Head of caudate nucleus (tissue), 42 donors: ENCODE measurements around the gene KAT2B.
"Not testable (repeated sequence)": the region's sequence is repeated elsewhere in the genome, so short reads cannot be mapped to it uniquely, and the experiment has no call there.

Source experiments
- DNase-seq, 42 donors: peaks; one replicate each; pipeline versions ENCODE4 v3.0.0 to v3.0.0-alpha.2; 2020 to 2021; ENCODE audit warnings: mixed read lengths in 7 of 42
- intact Hi-C: fragments of 100-400 bp; cut with DNase I; formaldehyde crosslinking; loops from one replicate; pipeline ENCODE4 v1.15.0; 2022

Gene KAT2B

GRCh38 chr3:20039765-20040547 is at the start of gene KAT2B:
TSS of gene KAT2B (plus strand) at chr3:20040446. CDS start at chr3:20040478, 32 bp downstream.
- intact Hi-C loops = loop anchor here (5.0 to 10.0 kb wide), 2 partner anchors 93 to 145 kb away; partner anchors contain the start of genes RAB5A and SGO1
- peak; percentile 68 to 94 (median 86) for DNase-seq

- intact Hi-C loops = no loop called here
- DNase-seq = no peak
Observed at GRCh38 chr3:19994796-19995195, 45.5 kb upstream of the KAT2B start.

DNA sequence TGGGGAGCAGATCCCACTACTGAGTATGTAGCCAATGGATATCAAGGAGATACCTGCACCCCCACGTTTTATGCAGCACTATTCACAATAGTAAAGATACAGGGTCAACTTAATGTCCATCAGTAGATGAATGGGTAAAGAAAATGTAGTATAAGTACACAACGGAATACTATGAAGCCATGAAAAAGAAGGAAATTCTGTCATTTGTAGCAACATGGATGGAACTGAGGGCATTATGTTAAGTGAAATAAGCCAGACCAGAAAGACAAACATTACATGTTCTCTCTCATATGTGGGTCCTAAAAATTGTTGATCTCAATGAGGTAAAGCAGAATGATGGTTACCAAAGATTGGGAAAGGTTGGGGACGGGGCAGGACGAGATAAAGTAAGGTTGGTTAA is 42.7 kb upstream of the KAT2B start:
- intact Hi-C loops = no loop called here
- DNase-seq = no peak

GRCh38 chr3:20001932-20002331 is 38.3 kb upstream of the KAT2B start:
- intact Hi-C loops = no loop called here
- no peak for DNase-seq

DNA sequence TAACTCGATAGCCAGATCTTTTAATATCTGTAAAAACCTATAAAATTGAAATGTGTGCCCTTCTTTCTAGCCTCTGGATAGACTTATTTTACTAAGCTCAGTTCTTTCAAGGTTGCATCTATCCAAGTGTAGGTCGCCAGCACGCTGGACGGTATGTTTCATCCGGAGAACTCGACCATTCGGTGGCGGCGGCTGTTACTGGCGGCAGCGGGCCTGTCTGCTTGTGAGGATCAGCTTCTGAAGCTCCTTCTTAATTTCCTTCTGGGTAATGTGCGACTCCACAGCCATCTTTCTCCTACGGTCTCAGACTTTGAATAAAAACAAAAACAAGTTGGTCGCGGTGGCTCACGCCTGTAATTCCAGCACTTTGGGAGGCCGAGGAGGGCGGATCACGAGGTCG is 32.3 kb upstream of the KAT2B start:
- intact Hi-C loops = no loop called here
- no peak for DNase-seq

DNA sequence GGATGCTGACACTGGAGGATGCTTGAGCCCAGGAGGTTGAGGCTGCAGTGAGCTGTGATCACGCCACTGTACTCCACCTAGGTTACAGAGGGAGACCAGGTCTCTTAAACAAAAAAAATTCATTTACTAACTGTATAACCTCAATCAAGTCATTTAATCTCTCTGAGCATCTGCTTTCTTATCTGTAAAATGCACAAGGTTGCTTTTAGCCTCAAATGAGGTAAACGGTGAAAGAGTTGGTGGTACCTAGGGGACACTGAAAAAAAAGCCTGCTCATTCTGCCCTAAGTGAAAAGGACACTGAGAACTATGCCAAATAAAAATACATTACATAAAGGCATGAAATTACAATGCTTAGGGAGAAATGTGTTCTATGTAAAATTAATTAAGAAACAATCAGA is 31.6 kb upstream of the KAT2B start:
- no peak for DNase-seq
- intact Hi-C loops = no loop called here

DNA sequence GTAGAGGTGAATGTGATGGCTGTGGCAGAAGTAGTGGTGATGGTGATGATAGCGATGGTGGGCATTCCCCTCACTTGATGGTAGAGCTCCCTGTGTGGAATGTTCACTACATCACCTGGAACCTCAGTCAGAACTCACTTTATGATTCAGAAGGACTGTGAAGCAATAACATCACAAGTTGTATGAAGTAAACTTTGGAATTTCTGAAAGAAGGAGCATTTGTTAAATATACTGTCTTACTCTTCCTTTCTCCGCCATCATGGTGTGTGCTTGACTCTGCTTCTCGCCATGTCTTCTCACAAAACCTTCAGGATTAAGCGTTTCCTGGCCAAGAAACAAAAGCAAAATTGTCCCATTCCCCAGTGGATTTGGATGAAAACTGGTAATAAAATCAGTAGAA is 28.1 kb upstream of the KAT2B start, which contains the start of gene PP2D1:
Gene PP2D1, minus strand, starts transcription at position 101 of the 400 bp plus-strand sequence. CDS start 192 bp downstream, outside the sequence.
- intact Hi-C loops = no loop called here

DNA sequence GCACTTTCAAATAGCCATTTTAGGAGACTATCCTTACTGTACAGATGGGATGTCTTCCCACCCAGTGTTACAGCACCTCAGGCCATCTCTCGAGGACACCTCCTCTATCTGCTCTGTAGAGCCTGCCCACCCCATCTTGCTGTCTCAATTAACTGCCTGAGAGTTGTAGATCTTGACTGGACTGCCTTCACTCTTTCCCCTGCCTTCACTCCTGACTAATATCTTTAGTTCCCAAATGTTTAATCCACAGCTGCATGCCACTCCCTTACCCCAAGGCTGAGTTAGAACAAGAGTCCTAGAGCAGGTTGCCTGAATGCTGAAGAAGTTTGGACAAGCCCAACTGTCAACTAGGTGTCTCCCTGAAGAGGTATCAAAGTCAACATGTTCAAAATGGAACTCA is 26.9 kb upstream of the KAT2B start:
- intact Hi-C loops = no loop called here
- DNase-seq = no peak

More for the DNA sequence above, 28.1 kb upstream of the KAT2B start, which contains the start of gene PP2D1:
- DNase-seq = no peak

DNA sequence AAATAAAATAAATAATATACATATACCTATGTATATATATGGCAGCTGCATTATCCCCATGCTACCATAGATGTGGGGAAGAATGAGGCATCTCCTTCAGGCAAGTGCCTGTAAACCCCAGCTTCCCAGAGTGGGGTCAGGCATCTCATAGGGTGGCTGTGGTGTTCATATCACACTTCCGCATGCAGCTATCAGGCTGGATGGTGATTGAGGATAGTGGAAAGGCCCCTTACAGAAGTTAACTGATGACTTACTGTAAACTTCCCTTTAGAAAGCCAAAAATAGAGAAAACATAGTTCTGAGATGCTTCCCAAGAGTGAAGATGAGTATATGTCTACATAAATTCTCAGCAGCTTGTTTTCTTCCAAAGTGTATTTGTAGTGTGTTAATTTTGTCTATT is 24.7 kb upstream of the KAT2B start:
- DNase-seq = no peak
- intact Hi-C loops = no loop called here

- intact Hi-C loops, DNase-seq: not testable (repeated sequence)
Observed at GRCh38 chr3:20016076-20016475, 24.2 kb upstream of the KAT2B start.

GRCh38 chr3:20022954-20023622 is 17.2 kb upstream of the KAT2B start:
- intact Hi-C loops = no loop called here
- no peak for DNase-seq

DNA sequence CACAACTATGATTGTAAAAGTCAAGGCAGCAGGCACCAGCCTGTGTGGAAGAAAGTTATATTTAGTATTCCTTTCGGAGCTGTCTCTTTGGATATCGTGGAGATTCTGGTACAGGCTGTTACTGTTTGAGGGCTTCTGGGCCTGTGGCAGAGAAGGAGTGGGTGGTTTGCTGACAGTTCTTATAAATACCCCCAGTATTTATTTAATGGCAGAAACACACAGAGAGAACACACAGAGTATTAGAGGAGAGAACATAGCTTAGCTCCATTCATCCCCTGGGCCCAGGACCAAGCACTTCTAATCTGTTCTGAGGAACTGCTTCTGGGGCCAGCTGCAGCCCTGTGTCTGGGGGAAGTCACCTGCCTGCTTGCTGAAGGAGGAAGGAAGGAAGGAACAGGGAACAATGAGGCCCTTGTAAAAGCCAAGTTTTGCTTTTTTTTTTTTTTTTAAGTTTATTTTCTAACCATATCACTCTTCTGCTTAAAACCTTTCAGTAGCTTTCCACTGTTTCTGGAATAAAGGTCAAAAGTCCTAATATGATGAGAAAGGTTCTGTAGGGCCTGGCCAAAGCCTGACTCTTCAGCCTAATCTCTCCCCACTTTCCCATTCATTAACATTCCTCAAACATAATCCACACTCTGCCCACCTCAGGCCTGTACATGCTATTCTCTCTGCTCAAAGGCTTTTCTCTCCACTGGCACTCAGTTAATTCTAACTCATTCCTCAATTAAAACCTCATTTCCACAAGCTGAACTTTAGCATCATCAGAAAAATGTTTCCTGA is 16.4 kb upstream of the KAT2B start:
- intact Hi-C loops = no loop called here
- DNase-seq = peak in 39 of 42 donors; percentile 19 to 73 (median 45)

- no peak for DNase-seq
- intact Hi-C loops = no loop called here
Observed at GRCh38 chr3:20027136-20027535, 13.1 kb upstream of the KAT2B start.

DNA sequence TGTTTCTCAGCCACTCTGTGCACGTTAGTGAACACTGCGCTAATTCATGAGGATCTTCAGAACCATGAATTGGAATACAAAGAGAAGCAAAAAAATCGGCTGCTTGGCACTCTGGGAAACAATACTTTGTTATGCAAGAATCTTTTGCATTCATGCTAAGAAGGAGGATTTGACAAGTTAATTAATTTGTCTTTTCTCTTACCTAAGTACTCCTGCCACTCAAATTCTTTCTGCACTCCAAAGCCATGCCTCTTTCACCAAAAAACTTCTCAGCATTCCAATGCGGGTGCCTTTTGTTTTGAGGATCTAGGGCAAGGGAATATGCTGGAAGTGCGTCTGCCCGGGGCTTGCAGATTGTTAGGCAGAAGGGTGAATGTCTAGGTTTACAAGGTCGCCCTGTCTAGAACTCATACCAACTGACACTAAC is 11.3 kb upstream of the KAT2B start:
- intact Hi-C loops = no loop called here
- peak in 17 of 42 donors; percentile 6 to 64 (median 35) for DNase-seq

DNA sequence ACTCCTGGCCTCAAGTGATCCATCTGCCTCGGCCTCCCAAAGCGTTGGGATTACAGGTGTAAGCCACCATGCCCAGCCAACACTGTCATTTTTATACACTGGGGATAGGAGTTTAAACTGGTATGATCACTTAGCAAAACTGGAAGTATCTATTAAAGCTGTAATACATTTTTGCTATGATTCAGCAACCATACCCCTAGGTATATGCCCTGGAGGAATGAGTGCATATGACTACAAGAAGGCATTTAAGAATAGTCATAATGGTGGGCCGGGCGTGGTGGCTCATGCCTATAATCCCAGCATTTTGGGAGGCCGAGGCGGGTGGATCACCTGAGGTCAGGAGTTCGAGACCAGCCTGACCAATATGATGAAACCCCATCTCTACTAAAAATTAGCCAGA is 8.3 kb upstream of the KAT2B start:
- DNase-seq, intact Hi-C loops: not testable (repeated sequence)

DNA sequence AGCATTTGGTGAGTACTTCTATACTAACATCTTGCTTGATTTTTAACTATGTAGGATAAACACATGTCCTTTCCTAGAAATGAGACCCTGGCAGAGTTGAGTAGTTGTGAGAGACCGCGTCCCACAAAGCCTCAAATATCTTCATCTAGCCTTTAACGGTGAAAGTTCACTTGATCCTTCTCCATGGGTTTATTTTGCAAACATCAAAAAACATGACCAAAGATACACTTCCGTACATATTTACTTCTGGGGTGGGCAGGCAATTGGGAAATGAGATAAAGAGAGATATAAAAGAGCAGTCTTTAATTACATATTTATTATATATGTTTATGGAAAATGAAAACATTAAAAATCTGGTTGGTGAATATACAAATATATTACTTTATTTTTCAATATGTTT is 5.2 kb upstream of the KAT2B start:
- intact Hi-C loops = no loop called here
- no peak for DNase-seq

DNA sequence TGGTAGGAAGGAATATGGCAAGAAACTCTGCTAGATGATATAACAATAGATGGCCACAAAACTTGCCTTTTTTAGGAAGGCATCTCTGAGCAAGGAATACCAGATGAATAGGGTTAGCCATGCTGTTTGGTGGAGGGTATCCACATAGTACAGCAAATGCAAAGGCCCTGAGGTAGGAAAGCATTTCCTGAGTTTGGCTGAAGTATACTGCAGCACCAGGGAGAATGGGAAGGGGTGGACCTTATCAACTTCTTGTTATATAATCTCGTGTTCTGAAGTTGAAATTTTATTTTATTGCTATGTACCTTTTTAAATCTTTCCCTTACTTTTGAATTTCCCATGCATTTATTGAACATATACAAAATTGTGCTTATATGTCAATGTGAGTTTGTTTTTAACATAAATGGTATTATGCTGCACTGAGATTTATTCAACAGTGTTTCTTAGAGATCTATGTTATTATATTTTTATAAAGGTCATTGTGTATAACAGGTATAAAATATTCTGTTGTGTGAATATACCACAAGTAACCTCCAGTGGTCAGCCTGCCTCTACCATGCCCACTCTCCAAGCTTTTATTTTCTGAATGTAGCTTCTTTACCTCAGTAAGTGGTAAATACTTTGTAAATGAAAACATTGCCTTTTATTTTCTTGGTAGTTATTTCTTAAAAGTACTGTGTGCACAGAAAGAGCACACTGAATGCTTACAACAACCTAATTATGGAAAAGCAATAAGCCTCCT is 2.8 kb upstream of the KAT2B start:
- DNase-seq = no peak
- intact Hi-C loops = no loop called here

DNA sequence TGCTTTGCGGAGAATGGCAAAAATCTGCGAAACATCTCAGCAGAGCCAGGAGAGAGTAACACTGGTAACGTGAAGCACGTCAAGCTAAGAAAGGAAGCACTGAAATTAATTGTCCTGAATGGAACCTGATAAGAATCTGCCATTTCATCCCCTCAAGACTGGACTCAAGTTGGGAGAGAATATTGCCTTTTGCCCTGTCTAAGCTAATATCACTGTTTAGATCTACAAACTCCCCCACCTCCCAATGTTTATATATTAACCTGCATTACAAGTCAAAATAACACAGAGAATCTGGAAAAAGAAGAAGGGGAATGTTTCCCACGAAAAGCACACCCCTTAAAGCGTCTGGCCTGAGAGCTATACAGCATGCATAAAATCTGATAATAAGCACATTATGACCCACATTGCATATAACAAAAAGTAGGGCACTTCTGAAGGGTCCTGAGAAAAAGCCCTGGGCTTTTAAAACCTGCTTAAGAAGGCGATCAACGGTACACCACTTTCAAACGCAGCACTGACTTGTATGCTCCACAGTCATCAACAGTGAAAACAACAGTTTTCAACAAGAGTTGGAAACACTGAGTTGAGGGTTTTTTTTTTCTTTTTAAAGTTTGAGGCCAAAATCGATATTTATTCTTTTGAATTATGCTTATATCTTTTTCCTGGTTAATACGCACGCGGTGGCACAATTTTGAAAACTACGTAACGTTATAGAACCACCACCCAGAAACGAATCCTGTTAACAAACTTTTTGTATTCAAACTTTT is 1.4 kb upstream of the KAT2B start:
- intact Hi-C loops = no loop called here
- DNase-seq = peak in 1 of 42 donors; percentile 41
